ENCODE results near the gene TLR5. TPM values are rescaled to one million over a fixed set of nuclear protein-coding genes. Genes with fewer than 3 reads are reported as not detected.

Gene TLR5
- total RNA-seq, 1 donor, result 6.6 TPM

GRCh38 chr1:223077247-223077833, 65.7 kb downstream of the TLR5 start:
- H3K4me3 ChIP-seq (ENCODE audit: low read length), result no peak overlapping the region
- H3K4me1 ChIP-seq (ENCODE audit: insufficient read depth, low read length), result no peaks in the 10 kb centered on the region
- H3K9me3 ChIP-seq (ENCODE audit: low read depth, low read length), result no peaks in the 10 kb centered on the region
- no peaks in the 10 kb centered on the region for H3K27me3 ChIP-seq (ENCODE audit: insufficient read depth, low read length)

GRCh38 chr1:223076362-223076761, 66.7 kb downstream of the TLR5 start:
- H3K9me3 ChIP-seq (ENCODE audit: low read depth, low read length), result no peaks in the 10 kb centered on the region
- no peaks in the 10 kb centered on the region for H3K4me1 ChIP-seq (ENCODE audit: insufficient read depth, low read length)
- no peak overlapping the region for H3K4me3 ChIP-seq (ENCODE audit: low read length)
- no peaks in the 10 kb centered on the region for H3K27me3 ChIP-seq (ENCODE audit: insufficient read depth, low read length)

GRCh38 chr1:223075834-223076233, 67.2 kb downstream of the TLR5 start:
- Histone ChIP-seq H3K4me3 (ENCODE audit: low read length) (no peak overlapping the region), H3K27me3 (ENCODE audit: insufficient read depth, low read length) (no peaks in the 10 kb centered on the region), H3K9me3 (ENCODE audit: low read depth, low read length) (no peaks in the 10 kb centered on the region), H3K4me1 (ENCODE audit: insufficient read depth, low read length) (no peaks in the 10 kb centered on the region)

GRCh38 chr1:223074445-223075300, 68.4 kb downstream of the TLR5 start:
- no peaks in the 10 kb centered on the region for H3K4me1 ChIP-seq (ENCODE audit: insufficient read depth, low read length)
- no peaks in the 10 kb centered on the region for H3K9me3 ChIP-seq (ENCODE audit: low read depth, low read length)
- no peak overlapping the region for H3K4me3 ChIP-seq (ENCODE audit: low read length)
- no peaks in the 10 kb centered on the region for H3K27me3 ChIP-seq (ENCODE audit: insufficient read depth, low read length)

- Histone ChIP-seq H3K27me3 (ENCODE audit: insufficient read depth, low read length) (no peaks in the 10 kb centered on the region), H3K4me3 (ENCODE audit: low read length) (no peak overlapping the region), H3K9me3 (ENCODE audit: low read depth, low read length) (no peaks in the 10 kb centered on the region), H3K4me1 (ENCODE audit: insufficient read depth, low read length) (no peaks in the 10 kb centered on the region)
Measured at GRCh38 chr1:223068900-223069665, 74.0 kb downstream of the TLR5 start.

- H3K27me3 ChIP-seq (ENCODE audit: insufficient read depth, low read length), result no peaks in the 10 kb centered on the region
- H3K4me1 ChIP-seq (ENCODE audit: insufficient read depth, low read length), result no peaks in the 10 kb centered on the region
Measured at GRCh38 chr1:223067914-223068313, 75.1 kb downstream of the TLR5 start.

GRCh38 chr1:223066415-223066814, 76.6 kb downstream of the TLR5 start:
- Histone ChIP-seq H3K9me3 (ENCODE audit: low read depth, low read length) (no peaks in the 10 kb centered on the region), H3K27me3 (ENCODE audit: insufficient read depth, low read length) (no peaks in the 10 kb centered on the region), H3K4me3 (ENCODE audit: low read length) (no peak overlapping the region), H3K4me1 (ENCODE audit: insufficient read depth, low read length) (no peaks in the 10 kb centered on the region)

More at GRCh38 chr1:223067914-223068313, 75.1 kb downstream of the TLR5 start:
- H3K9me3 ChIP-seq (ENCODE audit: low read depth, low read length), result no peaks in the 10 kb centered on the region
- no peak overlapping the region for H3K4me3 ChIP-seq (ENCODE audit: low read length)

- no peaks in the 10 kb centered on the region for H3K9me3 ChIP-seq (ENCODE audit: low read depth, low read length)
- H3K27me3 ChIP-seq (ENCODE audit: insufficient read depth, low read length), result no peaks in the 10 kb centered on the region
- H3K4me3 ChIP-seq (ENCODE audit: low read length), result no peak overlapping the region
- H3K4me1 ChIP-seq (ENCODE audit: insufficient read depth, low read length), result no peaks in the 10 kb centered on the region
Measured at GRCh38 chr1:223062177-223062576, 80.9 kb downstream of the TLR5 start.

GRCh38 chr1:223059526-223059925, 83.5 kb downstream of the TLR5 start:
- H3K27me3 ChIP-seq (ENCODE audit: insufficient read depth, low read length), result no peaks in the 10 kb centered on the region
- H3K9me3 ChIP-seq (ENCODE audit: low read depth, low read length), result no peaks in the 10 kb centered on the region
- H3K4me3 ChIP-seq (ENCODE audit: low read length), result no peak overlapping the region

More at GRCh38 chr1:223059526-223059925, 83.5 kb downstream of the TLR5 start:
- no peaks in the 10 kb centered on the region for H3K4me1 ChIP-seq (ENCODE audit: insufficient read depth, low read length)

Other genes starting within 250 kb of the TLR5 start
- gene SUSD4, start 220.9 kb upstream of the TLR5 start, total RNA-seq, result 7.7 TPM